ENCODE results near the gene C17orf58.
"Not testable (repeated sequence)": the region's sequence is repeated elsewhere in the genome, so short reads cannot be mapped to it uniquely, and the experiment has no call there.

- TF ChIP-seq, protein P1, sequence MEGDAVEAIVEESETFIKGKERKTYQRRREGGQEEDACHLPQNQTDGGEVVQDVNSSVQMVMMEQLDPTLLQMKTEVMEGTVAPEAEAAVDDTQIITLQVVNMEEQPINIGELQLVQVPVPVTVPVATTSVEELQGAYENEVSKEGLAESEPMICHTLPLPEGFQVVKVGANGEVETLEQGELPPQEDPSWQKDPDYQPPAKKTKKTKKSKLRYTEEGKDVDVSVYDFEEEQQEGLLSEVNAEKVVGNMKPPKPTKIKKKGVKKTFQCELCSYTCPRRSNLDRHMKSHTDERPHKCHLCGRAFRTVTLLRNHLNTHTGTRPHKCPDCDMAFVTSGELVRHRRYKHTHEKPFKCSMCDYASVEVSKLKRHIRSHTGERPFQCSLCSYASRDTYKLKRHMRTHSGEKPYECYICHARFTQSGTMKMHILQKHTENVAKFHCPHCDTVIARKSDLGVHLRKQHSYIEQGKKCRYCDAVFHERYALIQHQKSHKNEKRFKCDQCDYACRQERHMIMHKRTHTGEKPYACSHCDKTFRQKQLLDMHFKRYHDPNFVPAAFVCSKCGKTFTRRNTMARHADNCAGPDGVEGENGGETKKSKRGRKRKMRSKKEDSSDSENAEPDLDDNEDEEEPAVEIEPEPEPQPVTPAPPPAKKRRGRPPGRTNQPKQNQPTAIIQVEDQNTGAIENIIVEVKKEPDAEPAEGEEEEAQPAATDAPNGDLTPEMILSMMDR (IDR thresholded peaks at IDR 0.05): not testable (repeated sequence)
- TF ChIP-seq TCF7L2 (IDR thresholded peaks at IDR 0.05; ENCODE audit: low read depth, low read length): not testable (repeated sequence)
Measured at GRCh38 chr17:67963145-67963572, 33.1 kb downstream of the C17orf58 start.

Data from Panc1 (cell line).